PC-3 (cell line): ENCODE results near the gene SMPD3.

Experiments
- CTCF ChIP-seq: fragments of 300-600 bp; sonication (generic); conservative IDR thresholded peaks from 2 replicates; pipeline ENCODE4 v1.5.1; 2017; ENCODE audit warnings: antibody characterized with exemption, low read depth, mild to moderate bottlenecking, low read length
- EZH2 ChIP-seq: fragments of 300-600 bp; sonication (generic); IDR thresholded peaks from one replicate; pipeline ENCODE4 v1.6.1; 2017; ENCODE audit warnings: antibody characterized with exemption, mild to moderate bottlenecking, low read length; ENCODE audit not compliant: unreplicated experiment

GRCh38 chr16:68389750-68390371 lies 58.4 kb downstream of the SMPD3 start:
- TF ChIP-seq CTCF (no peak), EZH2 (no peak)
